GM18499 (cell line): ENCODE results near the gene CIROP.

Source experiments
- ATAC-seq: cut with Tn5 transposase; IDR thresholded peaks from one replicate; pipeline ENCODE4 v1.9.1; 2021; ENCODE audit warnings: moderate number of reproducible peaks; ENCODE audit not compliant: insufficient read depth, unreplicated experiment

The CIROP gene

DNA sequence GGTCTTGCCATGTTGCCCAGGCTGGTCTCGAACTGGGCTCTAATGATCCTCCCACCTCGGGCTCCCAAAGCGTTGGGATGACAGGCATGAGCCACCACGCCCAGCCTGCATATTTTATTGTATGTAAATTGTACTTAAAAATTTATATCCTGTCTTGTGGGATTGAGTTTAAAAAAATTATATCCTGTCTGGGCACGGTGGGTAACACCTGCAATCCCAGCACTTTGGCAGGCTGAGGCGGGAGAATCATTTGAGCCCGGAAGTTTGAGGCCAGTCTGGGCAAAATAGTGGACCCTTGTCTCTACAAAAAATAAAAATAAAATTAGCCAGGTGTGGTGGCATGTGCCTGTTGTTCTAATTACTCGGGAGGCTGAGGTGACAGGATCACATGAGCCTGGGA is 28.2 kb upstream of the CIROP start:
- no peak for ATAC-seq

GRCh38 chr14:23131482-23131881 is 26.7 kb upstream of the CIROP start:
- ATAC-seq = no peak

- ATAC-seq = no peak
These were observed 26.1 kb upstream of the CIROP start for GRCh38 chr14:23130871-23131270.

DNA sequence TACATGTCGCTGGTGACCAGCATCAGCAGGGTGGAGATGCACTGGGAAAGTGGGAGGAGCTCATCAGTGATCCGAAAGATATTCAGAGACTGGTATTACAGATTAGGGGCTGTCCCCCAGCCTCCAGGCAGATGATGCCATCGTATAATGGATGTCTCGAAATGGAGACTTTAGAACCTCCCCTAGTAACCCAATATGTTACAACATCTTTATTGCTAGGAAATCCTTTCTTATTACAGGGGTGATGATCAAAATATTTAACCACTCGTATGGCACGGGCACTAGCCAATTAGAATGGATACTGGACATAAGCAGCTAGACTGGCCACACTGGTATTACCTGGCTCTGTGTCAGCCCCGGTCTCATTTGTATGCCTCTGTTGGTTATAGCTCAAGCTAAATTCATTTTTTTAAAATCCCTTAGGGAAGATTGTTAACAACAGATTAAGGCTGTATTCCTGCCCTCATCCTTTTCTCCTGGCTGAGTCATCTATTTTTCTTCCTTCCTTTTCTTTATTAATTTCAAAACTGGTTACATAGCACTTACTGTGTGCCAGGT is 25.0 kb upstream of the CIROP start:
- no peak for ATAC-seq

DNA sequence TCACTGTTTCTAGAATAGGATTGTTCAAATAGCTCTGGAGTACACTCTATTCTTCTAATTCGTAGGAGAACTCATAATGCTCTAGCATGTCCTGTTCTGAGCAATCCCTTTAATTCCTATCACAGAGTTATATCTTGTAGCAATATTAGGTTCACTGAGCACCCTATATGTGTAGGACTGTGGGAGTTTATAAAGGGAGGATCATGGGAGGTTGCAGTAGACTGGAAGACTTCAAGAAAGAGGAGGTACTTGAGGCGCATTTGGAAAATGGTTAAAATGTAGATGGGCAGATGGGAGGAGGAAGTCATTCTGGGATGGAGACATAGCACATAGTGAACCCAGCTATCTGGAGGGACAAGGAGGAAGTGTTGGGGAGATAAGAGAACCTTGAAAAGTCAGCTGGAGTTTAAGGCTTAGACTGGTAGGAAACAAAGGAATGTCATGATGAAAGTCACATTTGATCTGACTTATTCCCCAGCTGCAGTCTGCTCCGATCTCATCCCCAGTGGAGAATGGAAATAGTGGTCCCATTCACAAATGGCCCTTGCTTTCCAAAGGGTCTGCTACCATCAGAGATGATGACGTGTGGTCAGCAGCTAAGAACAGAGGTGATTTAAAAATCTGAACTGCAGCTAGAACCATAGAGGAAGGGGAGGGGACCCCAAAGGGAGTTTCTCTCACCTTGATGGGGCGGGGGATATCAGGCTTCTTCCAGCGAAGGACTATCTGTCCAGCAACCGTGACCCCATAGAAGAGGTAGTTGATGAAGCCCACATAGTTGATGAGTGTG is 24.4 kb upstream of the CIROP start:
- ATAC-seq = no peak

DNA sequence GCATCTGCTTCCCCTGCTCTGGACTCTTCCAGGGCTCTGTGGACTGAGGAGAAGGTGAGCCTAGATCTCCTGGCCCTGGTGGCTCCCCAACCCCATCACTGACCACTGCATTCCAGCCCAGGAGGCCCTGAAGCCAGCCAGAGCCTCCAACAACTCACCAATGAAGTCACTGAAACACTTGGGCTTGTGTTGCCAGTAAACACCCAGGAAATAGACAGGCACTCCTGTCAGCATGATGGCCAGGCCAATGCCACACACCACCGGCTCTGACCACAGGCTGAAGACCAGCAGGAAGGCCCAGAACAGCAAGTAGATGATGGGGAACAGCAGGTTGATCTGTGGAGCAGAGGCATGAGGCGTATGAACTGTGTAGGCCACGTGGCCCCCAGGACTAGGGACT is 23.1 kb upstream of the CIROP start:
- no peak for ATAC-seq

- no peak for ATAC-seq
These were observed 21.9 kb upstream of the CIROP start for GRCh38 chr14:23126548-23127278.

DNA sequence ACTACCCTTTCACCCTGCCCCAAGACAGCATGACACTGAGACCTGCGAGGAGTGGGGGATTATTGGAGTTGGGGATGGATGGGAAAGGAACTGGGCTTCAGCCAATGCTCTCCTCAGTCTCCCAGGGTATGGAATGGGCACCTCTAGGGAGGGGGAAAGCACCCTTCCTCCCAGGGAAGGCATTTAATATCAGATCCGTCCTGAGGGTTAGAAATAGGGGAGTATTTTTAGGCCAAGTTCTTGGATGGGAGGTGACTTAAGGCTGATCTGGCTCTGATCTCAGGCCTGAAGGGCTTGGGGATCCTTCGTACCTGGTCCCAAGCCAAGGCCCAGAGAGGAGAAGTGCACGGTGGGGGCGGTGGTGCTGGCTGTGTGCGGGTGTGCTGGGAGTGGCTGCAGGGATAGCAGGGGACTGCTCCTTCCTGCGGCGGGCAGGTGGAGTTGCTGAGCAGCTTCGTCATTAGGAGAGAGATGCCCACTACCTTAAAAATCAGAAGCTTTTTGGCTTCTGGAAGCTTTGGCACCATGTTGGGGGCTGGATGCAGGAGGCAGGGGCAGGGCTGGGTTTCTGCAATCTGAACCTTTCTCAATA is 21.2 kb upstream of the CIROP start:
- ATAC-seq = no peak

GRCh38 chr14:23125011-23125410 is 20.2 kb upstream of the CIROP start:
- no peak for ATAC-seq

- no peak for ATAC-seq
These were observed 19.7 kb upstream of the CIROP start for GRCh38 chr14:23124337-23124954.

DNA sequence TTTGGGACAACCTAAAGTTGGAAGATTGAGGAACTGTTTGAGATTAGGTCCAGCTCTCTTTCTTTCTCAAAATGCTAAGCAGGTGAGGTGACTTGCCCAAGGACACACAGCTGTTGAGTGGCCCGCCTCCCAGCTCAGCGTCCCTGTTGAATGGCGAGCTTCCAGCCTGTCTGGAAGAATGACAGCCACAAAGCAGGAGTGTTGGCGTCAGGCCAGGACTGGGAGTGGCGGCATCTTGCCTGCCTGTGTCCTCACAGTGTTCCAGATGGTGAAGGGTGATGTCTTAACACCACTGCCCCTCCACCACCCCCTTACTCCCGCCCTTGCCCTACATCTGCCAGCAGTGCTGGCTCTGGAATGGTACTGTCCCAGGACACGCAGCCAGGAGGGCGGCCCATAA is 18.6 kb upstream of the CIROP start:
- ATAC-seq = no peak

DNA sequence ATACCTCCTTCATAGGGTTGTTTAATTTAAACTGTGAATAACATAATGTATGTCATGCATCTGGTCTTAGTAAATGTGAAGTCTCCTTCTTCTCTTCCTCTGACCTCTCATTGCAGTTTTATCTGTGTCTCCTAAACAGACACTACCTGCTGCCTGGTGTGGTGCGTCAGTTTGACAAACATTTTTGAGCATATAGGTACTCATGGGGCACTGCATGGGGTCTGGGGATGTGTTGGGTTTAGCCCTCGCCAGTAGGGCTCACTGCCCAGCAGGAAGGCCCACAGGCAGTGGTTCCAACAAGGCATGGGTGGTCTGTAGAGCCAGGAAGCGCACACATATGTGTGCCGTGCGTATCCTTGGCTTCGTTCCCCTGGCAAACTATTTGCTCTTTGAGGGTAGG is 17.3 kb upstream of the CIROP start:
- ATAC-seq = no peak

- no peak for ATAC-seq
These were observed 16.6 kb upstream of the CIROP start for GRCh38 chr14:23121361-23121771.

DNA sequence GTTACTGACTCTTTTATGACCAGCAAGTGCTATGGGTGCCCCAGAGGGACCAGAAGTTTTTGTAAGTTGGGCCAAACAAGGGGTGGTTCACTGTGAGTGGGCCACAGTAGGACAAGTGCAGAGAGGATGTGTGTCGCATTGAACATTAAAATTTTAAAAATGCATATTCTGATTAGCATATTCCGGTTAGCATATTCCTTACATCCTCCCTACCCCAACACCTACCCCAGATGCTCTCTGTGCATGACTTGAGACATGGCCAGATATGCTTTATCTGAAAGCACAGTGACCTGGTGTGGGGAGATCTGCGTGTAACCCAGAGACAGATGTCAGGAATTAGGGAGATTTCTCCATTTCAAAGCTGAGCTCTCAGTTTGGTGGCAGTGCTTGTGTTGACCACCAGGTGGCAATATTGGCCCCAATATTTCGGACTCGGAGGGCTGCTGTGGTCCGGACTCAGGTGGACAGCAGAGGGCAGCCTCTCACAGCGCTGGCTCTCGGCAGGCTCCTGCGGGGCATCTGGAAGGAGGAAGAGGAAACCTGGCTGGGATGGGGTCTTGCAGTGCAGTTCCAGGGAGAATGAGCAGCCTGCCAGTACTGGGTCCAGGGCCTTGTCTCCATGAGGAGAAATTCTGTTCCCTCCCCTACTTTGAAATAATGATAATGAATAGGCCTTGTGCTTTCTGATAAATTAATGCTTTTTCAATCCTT is 15.9 kb upstream of the CIROP start:
- peak; percentile 65 for ATAC-seq

- no peak for ATAC-seq
These were observed 14.9 kb upstream of the CIROP start for GRCh38 chr14:23119363-23120327.

DNA sequence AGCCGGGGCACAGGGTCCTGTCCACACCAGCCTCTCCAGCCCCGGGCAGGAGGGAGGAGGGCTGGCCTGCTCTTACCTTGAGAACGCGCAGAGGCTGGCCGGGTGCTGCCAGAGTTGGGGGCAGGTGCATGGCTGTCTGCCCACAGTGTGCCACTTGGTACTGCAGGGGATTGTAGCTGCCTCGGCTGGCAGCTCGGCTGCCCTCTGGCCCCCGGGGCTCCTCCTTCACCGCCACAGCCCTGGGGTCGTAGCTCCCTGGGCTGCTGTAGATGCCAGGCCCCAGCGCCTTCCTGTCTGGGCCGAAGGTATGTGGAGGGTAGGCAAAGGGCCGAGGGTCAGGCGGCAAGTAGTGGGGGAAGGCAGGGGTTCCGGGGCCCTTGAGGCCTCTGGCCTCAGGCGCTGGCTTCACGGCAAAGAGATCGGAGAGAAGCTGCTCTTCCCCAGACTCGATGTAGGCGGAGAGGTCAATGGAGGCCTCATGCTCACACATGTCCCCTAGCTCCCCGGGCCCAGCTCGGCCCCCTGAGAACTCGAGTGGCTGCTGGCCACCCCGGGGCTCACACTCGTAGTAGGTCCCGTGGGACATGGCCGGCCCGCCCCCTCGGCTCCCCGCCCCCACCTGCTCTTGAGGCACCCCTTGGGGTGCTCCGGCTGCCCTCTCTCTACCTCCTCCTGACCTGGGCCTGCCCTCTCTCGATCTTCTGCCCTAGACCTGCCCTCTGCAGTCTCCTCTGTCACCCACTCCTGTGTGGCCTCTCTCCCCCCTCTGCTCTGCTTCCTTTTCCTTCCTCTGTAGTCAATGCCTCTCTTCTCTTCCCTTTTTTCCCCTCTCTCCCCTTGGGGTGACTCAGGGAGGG is 13.9 kb upstream of the CIROP start, which contains the start of gene CEBPE:
Gene CEBPE, minus strand, starts transcription at position 750 of the 857 bp plus-strand sequence. Its CDS starts 164 bp downstream, at position 586.
- ATAC-seq = no peak

DNA sequence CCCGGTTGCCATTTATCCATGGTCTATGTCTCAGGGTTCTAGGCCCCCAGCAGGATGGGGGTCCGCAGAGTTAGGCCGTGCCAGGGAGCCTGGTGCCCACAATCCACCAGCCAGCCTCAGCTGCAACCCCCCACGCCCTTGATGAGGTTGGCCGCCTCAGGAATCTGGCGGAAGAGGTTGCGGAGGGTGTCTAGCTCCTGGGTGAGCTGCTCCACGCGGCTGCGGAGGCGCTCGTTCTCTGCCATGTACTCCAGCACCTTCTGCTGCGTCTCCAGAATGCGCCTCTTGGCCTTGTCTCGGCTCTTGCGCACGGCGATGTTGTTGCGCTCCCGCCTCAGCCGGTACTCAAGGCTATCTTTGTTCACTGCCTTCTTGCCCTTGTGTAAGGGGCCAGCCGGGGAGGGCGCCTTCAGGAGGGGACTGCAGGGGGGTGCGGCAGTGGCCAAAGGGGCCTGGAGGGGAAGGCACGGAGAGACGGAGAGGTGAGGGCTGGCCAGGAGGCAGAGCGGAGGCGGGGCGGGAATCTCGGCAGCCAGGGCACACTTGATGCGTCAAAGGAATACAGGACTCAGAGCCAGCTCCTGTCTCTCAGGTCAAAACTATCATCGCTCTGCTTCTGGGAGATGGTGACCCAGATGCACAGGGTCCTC is 12.7 kb upstream of the CIROP start:
- ATAC-seq = no peak
